CD4-positive, CD25-positive, alpha-beta regulatory T cell (primary cell): ENCODE results near the gene TMEM38A. TPM values are rescaled to one million over a fixed set of nuclear protein-coding genes. Genes with fewer than 3 reads are reported as not detected.
A peak's percentile ranks its signal among the peaks of the same experiment; 100 is the strongest.
"Not testable (repeated sequence)": the region's sequence is repeated elsewhere in the genome, so short reads cannot be mapped to it uniquely, and the experiment has no call there.

Source experiments
- ATAC-seq, 2 donors: fragments of 150-1000 bp; cut with Tn5 transposase; one replicate each; pipeline ENCODE4 v1.10.0; 2021; ENCODE audit warnings: low read depth in 2 of 2, moderate number of reproducible peaks in 2 of 2, moderate library complexity in 1 of 2
- DNase-seq, 3 donors: peaks; one replicate each; pipeline versions ENCODE4 v3.0.0 to v3.0.0-alpha.2; 2012 to 2022; ENCODE audit warnings: mixed read lengths in 1 of 3
- H3K27ac ChIP-seq: one replicate; pipeline ENCODE4 v1.7.0; 2013; ENCODE audit warnings: mild to moderate bottlenecking, low read length; ENCODE audit not compliant: insufficient read depth, poor library complexity, severe bottlenecking
- H3K27me3 ChIP-seq: one replicate; pipeline ENCODE4 v1.7.0; 2013; ENCODE audit warnings: low read length; ENCODE audit not compliant: control insufficient read depth, insufficient read depth
- H3K36me3 ChIP-seq: one replicate; pipeline ENCODE4 v1.7.0; 2013; ENCODE audit warnings: mild to moderate bottlenecking, low read length, moderate library complexity; ENCODE audit not compliant: control insufficient read depth, insufficient read depth
- H3K4me1 ChIP-seq: 2 replicates; pipeline ENCODE4 v1.7.0; 2013; ENCODE audit warnings: mild to moderate bottlenecking, low read length; ENCODE audit not compliant: insufficient read depth, control insufficient read depth, poor library complexity, severe bottlenecking
- H3K4me3 ChIP-seq: one replicate; pipeline ENCODE4 v1.7.0; 2013; ENCODE audit warnings: low read depth, mild to moderate bottlenecking, low read length, moderate library complexity
- H3K9me3 ChIP-seq, 2 experiments: 1 replicate in 1 of 2; 2 replicates in 1 of 2; pipeline ENCODE4 v1.7.0; 2013; ENCODE audit warnings: low read length in 2 of 2, mild to moderate bottlenecking in 1 of 2, moderate library complexity in 1 of 2; ENCODE audit not compliant: control insufficient read depth in 2 of 2
- H3K27ac Mint-ChIP-seq, 3 donors: one replicate each; pipeline ENCODE4 v1.8.0; 2020 to 2022; ENCODE audit warnings: mild to moderate bottlenecking in 3 of 3, mixed read lengths in 3 of 3, moderate library complexity in 2 of 3
- H3K27me3 Mint-ChIP-seq: one replicate; pipeline ENCODE4 v1.8.0; 2022; ENCODE audit warnings: mild to moderate bottlenecking, mixed read lengths
- H3K36me3 Mint-ChIP-seq: one replicate; pipeline ENCODE4 v1.8.0; 2020; ENCODE audit warnings: mixed read lengths
- H3K4me1 Mint-ChIP-seq, 4 donors: one replicate each; pipeline ENCODE4 v1.8.0; 2020 to 2022; ENCODE audit warnings: mixed read lengths in 4 of 4, mild to moderate bottlenecking in 1 of 4
- H3K4me3 Mint-ChIP-seq, 4 donors: one replicate each; pipeline ENCODE4 v1.8.0; 2020 to 2022; ENCODE audit warnings: mild to moderate bottlenecking in 4 of 4, mixed read lengths in 4 of 4, moderate library complexity in 3 of 4
- H3K9me3 Mint-ChIP-seq, 7 donors: one replicate each; pipeline ENCODE4 v1.8.0; 2020 to 2022; ENCODE audit warnings: mixed read lengths in 7 of 7, mild to moderate bottlenecking in 3 of 7, moderate library complexity in 2 of 7
- polyA plus RNA-seq, 4 donors: library from polyadenylated mRNA; unstranded; fragments of 300-500 nt; fragmentation: Illumina TruSeq; gene quantifications; one replicate each; pipeline ENCODE4 v1.2.3, GENCODE V29; 2021
- total RNA-seq: library from RNA; stranded (reverse); gene quantifications from one replicate; pipeline ENCODE4 v1.2.3, GENCODE V29; 2022

The TMEM38A gene
- total and polyA plus RNA-seq, 5 donors from 2014 or later = 1.0 to 5.7 (median 2.9) TPM

DNA sequence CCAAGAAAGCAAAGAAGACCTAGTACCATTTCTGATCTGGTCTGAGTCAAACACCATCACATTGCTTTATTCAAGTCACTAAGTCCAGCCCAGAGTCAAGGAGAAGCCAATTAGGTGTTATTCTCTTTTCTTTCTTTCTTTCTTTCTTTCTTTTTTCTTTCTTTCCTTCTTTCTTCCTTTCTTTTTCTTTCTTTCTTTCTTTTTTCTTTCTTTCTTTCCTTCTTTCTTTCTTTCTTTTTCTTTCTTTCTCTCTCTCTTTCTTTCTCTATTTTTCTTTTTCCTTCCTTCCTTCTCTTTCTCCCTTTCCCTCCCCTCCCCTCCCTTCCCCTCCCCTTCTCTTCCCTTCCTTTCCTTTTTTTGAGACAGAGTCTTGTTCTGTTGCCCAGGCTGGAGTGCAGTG is 49.9 kb downstream of the TMEM38A start:
- not testable (repeated sequence) for ATAC-seq

DNA sequence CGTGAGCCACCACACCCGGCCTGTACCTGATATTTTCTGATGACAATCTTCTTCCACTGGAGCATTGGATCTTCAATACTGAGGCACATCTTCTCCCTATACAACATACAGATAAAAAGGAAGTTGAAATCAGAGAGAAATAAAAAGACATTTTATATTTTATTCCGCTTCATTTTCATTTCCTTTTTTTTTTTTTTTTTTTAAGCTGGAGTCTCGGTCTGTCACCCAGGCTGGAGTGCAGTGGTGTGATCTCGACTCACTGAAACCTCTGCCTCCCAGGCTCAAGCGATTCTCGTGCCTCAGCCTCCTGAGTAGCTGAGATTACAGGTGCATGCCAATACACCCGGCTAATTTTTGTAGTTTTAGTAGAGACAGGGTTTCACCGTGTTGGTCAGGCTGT is 51.4 kb downstream of the TMEM38A start:
- not testable (repeated sequence) for H3K4me1 ChIP-seq, H3K4me3 ChIP-seq, H3K36me3 ChIP-seq, H3K4me3 Mint-ChIP-seq, H3K4me1 Mint-ChIP-seq, H3K27me3 ChIP-seq, H3K27ac ChIP-seq, H3K27ac Mint-ChIP-seq, H3K36me3 Mint-ChIP-seq, DNase-seq, ATAC-seq, H3K9me3 Mint-ChIP-seq, H3K9me3 ChIP-seq, H3K27me3 Mint-ChIP-seq

More for the DNA sequence above, 49.9 kb downstream of the TMEM38A start:
- H3K4me1 ChIP-seq, H3K4me3 ChIP-seq, H3K27ac Mint-ChIP-seq, H3K4me3 Mint-ChIP-seq, H3K27me3 ChIP-seq, H3K27ac ChIP-seq, H3K36me3 Mint-ChIP-seq, H3K9me3 ChIP-seq, DNase-seq, H3K36me3 ChIP-seq, H3K9me3 Mint-ChIP-seq, H3K4me1 Mint-ChIP-seq: not testable (repeated sequence)
- peaks cover 14% of the 10 kb centered on the region for H3K27me3 Mint-ChIP-seq

GRCh38 chr19:16714702-16715287 is 53.9 kb downstream of the TMEM38A start:
- H3K27me3 Mint-ChIP-seq = peaks cover 8% of the 10 kb centered on the region
- H3K36me3 ChIP-seq = no peaks in the 10 kb centered on the region
- H3K9me3 Mint-ChIP-seq = no peaks in the 10 kb centered on the region
- peaks cover 0 to 6% (median 2%) of the 10 kb centered on the region in 4 donors for H3K4me1 Mint-ChIP-seq
- no peak overlapping the region for H3K27ac ChIP-seq
- peak overlapping the region in 1 of 3 donors; percentile 17 for H3K27ac Mint-ChIP-seq
- no peaks in the 10 kb centered on the region for H3K4me1 ChIP-seq
- no peaks in the 10 kb centered on the region for H3K27me3 ChIP-seq
- no peaks in the 10 kb centered on the region for H3K36me3 Mint-ChIP-seq
- peak; percentile 13 to 58 (median 17) for DNase-seq
- ATAC-seq = no peak
- no peaks in the 10 kb centered on the region for H3K9me3 ChIP-seq
- H3K4me3 ChIP-seq = no peak overlapping the region
- H3K4me3 Mint-ChIP-seq = no peak overlapping the region

DNA sequence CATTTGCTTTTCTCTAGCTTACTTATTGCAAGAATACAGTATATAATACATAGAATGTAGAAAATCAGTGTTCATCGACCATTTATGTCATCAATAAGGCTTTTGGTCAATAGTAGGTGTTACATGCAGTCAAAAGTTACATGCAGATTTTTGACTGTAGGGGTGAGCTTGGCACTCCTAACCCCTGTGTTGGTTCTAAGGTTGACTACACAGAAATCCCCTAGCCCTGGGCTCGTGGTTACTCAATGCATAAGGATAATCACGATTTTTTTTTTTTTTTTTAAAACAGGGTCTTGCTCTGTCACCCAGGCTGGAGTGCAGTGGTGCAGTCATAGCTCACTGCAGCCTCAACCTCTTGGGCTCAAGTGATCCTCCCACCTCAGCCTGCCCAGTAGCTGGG is 54.7 kb downstream of the TMEM38A start:
- H3K27ac ChIP-seq = no peak overlapping the region
- H3K4me3 ChIP-seq = no peak overlapping the region
- H3K36me3 ChIP-seq = no peaks in the 10 kb centered on the region
- H3K4me1 ChIP-seq = no peaks in the 10 kb centered on the region
- no peak overlapping the region for H3K4me3 Mint-ChIP-seq
- no peak overlapping the region for H3K27ac Mint-ChIP-seq
- H3K9me3 ChIP-seq = no peaks in the 10 kb centered on the region
- ATAC-seq (no peak), DNase-seq (no peak)
- H3K27me3 ChIP-seq = no peaks in the 10 kb centered on the region
- peaks cover 4% of the 10 kb centered on the region for H3K27me3 Mint-ChIP-seq
- peaks cover 0 to 6% (median 2%) of the 10 kb centered on the region in 4 donors for H3K4me1 Mint-ChIP-seq
- H3K9me3 Mint-ChIP-seq = peaks cover 0 to 2% (median 0%) of the 10 kb centered on the region in 7 donors
- no peaks in the 10 kb centered on the region for H3K36me3 Mint-ChIP-seq

GRCh38 chr19:16721051-16721450 is 60.1 kb downstream of the TMEM38A start:
- Mint-ChIP-seq H3K4me3 (no peak overlapping the region), H3K27ac (peak overlapping the region in 2 of 3 donors; percentile 20 to 75), H3K4me1 (peaks cover 0 to 6% (median 0%) of the 10 kb centered on the region in 4 donors), H3K27me3 (no peaks in the 10 kb centered on the region), H3K36me3 (no peaks in the 10 kb centered on the region), H3K9me3 (peaks cover 0 to 4% (median 0%) of the 10 kb centered on the region in 7 donors)
- ATAC-seq (no peak), DNase-seq (no peak)
- no peaks in the 10 kb centered on the region for H3K4me1 ChIP-seq
- H3K4me3 ChIP-seq = no peak overlapping the region
- no peaks in the 10 kb centered on the region for H3K9me3 ChIP-seq
- no peak overlapping the region for H3K27ac ChIP-seq
- H3K36me3 ChIP-seq = no peaks in the 10 kb centered on the region
- H3K27me3 ChIP-seq = no peaks in the 10 kb centered on the region

DNA sequence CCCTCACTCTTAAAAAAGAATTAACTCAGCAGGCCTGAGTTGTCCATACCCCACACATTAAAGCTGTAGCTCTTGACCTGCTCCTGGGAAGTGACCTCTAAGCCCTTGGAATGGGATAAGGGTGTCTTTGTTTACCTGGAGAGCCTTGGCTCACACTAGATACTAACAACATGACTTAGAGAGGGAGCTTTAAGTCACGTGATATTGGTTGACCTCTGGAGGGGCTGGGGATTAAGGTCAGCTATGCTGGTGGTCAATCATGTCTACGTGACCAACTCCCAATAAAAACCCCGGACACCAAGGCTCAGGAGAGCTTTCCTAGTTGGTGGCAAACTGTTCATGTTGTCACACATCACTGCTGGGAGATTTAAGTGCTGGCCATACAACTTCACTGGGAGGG is 61.7 kb downstream of the TMEM38A start:
- Histone ChIP-seq H3K4me1 (no peaks in the 10 kb centered on the region), H3K27ac (no peak overlapping the region), H3K9me3 (no peaks in the 10 kb centered on the region), H3K27me3 (no peaks in the 10 kb centered on the region), H3K36me3 (no peaks in the 10 kb centered on the region), H3K4me3 (no peak overlapping the region)
- Mint-ChIP-seq H3K27me3 (no peaks in the 10 kb centered on the region), H3K36me3 (no peaks in the 10 kb centered on the region), H3K4me3 (no peak overlapping the region), H3K27ac (no peak overlapping the region), H3K9me3 (peaks cover 0 to 4% (median 0%) of the 10 kb centered on the region in 7 donors), H3K4me1 (peaks cover 0 to 6% (median 0%) of the 10 kb centered on the region in 4 donors)
- ATAC-seq (no peak), DNase-seq (no peak)

DNA sequence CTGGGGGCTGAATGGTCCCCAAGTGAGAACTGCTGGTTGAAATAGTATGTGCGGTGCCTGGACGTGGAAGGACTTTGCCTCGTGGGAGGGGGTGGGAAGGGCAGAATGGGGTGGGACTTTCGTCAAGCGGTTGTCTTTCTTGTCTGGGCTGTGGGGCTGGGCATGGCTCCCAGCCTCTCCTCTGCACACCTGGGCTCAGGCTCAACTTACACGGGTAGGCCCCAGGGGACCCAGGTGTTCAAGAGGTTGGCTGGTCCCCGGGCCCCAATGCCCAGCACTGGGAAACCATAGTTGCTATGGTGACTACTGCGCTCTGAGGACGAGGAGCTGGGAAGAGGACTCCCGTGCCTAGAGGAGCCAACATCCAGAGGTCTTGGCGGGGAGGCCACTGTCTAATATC is 66.0 kb downstream of the TMEM38A start:
- Mint-ChIP-seq H3K9me3 (peaks cover 0 to 3% (median 0%) of the 10 kb centered on the region in 7 donors), H3K4me3 (no peak overlapping the region), H3K4me1 (no peaks in the 10 kb centered on the region), H3K27ac (no peak overlapping the region), H3K27me3 (no peaks in the 10 kb centered on the region), H3K36me3 (no peaks in the 10 kb centered on the region)
- Histone ChIP-seq H3K4me1 (no peaks in the 10 kb centered on the region), H3K27ac (no peak overlapping the region), H3K4me3 (no peak overlapping the region), H3K9me3 (no peaks in the 10 kb centered on the region), H3K36me3 (no peaks in the 10 kb centered on the region), H3K27me3 (no peaks in the 10 kb centered on the region)
- ATAC-seq (no peak), DNase-seq (no peak)

DNA sequence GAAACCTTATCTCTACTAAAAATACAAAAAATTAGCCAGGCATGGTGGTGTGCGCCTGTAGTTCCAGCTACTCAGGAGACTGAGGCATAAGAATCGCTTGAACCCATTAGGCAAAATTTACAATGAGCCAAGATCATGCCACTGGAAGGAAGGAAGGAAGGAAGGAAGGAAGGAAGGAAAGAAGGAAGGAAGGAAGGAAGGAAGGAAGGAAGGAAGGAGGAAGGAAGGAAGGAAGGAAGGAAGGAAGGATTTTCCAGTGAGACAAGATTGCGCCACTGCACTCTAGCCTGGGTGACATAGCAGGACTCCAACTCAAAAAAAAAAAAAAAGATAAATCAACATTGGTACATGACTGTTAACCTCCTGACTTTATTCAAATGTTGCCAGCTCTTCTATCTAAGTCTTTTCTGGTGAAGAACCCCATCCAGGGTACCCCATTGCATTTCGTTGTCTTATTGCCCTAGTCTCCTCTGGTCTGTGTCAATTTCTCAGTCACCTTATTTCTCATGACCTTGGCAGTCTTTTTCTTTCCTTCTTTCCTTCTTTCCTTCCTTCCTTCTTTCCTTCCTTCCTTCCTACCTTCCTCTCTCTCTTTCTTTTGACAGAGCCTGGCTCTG is 74.8 kb downstream of the TMEM38A start:
- H3K9me3 ChIP-seq, H3K27me3 ChIP-seq, DNase-seq, H3K4me3 Mint-ChIP-seq, H3K4me1 Mint-ChIP-seq, H3K4me1 ChIP-seq, H3K9me3 Mint-ChIP-seq, ATAC-seq, H3K4me3 ChIP-seq, H3K27ac ChIP-seq, H3K36me3 Mint-ChIP-seq, H3K36me3 ChIP-seq: not testable (repeated sequence)
- H3K27ac Mint-ChIP-seq = peak overlapping the region in 1 of 3 donors; percentile 27
- peaks cover 13% of the 10 kb centered on the region for H3K27me3 Mint-ChIP-seq
